B cell (primary cell): ENCODE data around the gene SLC4A8.

ENCODE experiments used
- EZH2 ChIP-seq: IDR thresholded peaks from 2 replicates; pipeline ENCODE4 v1.6.1; 2012; ENCODE audit warnings: borderline replicate concordance, low read depth, mild to moderate bottlenecking, moderate library complexity, low read length; ENCODE audit not compliant: insufficient read depth, poor library complexity, severe bottlenecking
- TF ChIP-seq, protein P1 (sequence below): fragments of 200-600 bp; IDR thresholded peaks from one replicate; pipeline ENCODE4 v1.8.0; 2022; ENCODE audit warnings: antibody characterized with exemption, mild to moderate bottlenecking

DNA sequence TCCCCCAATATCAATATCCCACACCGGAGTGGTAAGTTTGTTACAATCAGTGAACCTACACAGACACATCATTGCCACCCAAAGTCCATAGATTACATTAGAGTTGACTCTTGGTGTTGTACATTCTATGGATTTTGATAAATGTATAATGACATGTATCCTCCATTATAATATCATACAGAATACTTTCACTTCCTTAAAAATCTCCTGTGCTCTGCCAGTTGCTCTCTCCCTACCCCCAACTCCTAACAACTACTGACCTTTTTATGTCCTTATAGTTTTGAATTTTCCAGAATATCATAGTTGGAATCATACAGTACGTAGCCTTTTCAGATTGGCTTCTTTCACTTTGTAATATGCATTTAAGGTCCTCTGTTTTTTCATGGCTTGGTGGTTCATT, 48.4 kb downstream of the SLC4A8 start:
- TF ChIP-seq, protein P1, sequence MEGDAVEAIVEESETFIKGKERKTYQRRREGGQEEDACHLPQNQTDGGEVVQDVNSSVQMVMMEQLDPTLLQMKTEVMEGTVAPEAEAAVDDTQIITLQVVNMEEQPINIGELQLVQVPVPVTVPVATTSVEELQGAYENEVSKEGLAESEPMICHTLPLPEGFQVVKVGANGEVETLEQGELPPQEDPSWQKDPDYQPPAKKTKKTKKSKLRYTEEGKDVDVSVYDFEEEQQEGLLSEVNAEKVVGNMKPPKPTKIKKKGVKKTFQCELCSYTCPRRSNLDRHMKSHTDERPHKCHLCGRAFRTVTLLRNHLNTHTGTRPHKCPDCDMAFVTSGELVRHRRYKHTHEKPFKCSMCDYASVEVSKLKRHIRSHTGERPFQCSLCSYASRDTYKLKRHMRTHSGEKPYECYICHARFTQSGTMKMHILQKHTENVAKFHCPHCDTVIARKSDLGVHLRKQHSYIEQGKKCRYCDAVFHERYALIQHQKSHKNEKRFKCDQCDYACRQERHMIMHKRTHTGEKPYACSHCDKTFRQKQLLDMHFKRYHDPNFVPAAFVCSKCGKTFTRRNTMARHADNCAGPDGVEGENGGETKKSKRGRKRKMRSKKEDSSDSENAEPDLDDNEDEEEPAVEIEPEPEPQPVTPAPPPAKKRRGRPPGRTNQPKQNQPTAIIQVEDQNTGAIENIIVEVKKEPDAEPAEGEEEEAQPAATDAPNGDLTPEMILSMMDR: no peak
- no peak for TF ChIP-seq EZH2
